ENCODE results near the gene GARNL3. TPM values are rescaled to one million over a fixed set of nuclear protein-coding genes. Genes with fewer than 3 reads are reported as not detected.

Gene GARNL3
- total RNA-seq, 1 donor from 2014 or later: 162 TPM

- Histone ChIP-seq H3K4me1 (peaks cover 6 to 27% of the 10 kb centered on the region in 2 donors), H3K36me3 (peaks cover under 1 to 13% of the 10 kb centered on the region in 2 donors), H3K27me3 (no peaks in the 10 kb centered on the region), H3K4me3 (no peak overlapping the region), H3K27ac (no peak overlapping the region), H3K9me3 (no peaks in the 10 kb centered on the region)
- intact Hi-C loops (cut with DNase I): loop anchor here (5.0 kb wide), 1 partner anchor 112 kb away; no protein-coding TSS in a partner anchor
- DNase-seq (ENCODE audit: low spot score in 2 of 2): no peak
- no peak for TF ChIP-seq CTCF (IDR thresholded peaks at IDR 0.05)
These were observed 70.2 kb downstream of the GARNL3 start for GRCh38 chr9:127334725-127335124.

- no peak overlapping the region for H3K4me3 ChIP-seq
- intact Hi-C loops (cut with DNase I): loop anchor here (2.0 to 5.0 kb wide), 2 partner anchors 17 to 114 kb away; no protein-coding TSS in a partner anchor
- peaks cover 6 to 27% of the 10 kb centered on the region in 2 donors for H3K4me1 ChIP-seq
- no peak for TF ChIP-seq CTCF (IDR thresholded peaks at IDR 0.05)
- peak overlapping the region; percentile 75 to 79 for H3K27ac ChIP-seq
- no peaks in the 10 kb centered on the region for H3K27me3 ChIP-seq
- peaks cover 11 to 25% of the 10 kb centered on the region in 2 donors for H3K36me3 ChIP-seq
- no peaks in the 10 kb centered on the region for H3K9me3 ChIP-seq
- DNase-seq (ENCODE audit: low spot score in 2 of 2): no peak
These were observed 71.5 kb downstream of the GARNL3 start for GRCh38 chr9:127336086-127336485.

GRCh38 chr9:127336506-127337352 lies 72.2 kb downstream of the GARNL3 start:
- H3K9me3 ChIP-seq: no peaks in the 10 kb centered on the region
- H3K27me3 ChIP-seq: no peaks in the 10 kb centered on the region
- DNase-seq (ENCODE audit: low spot score in 2 of 2): peak; percentile 54 to 96
- no peak for TF ChIP-seq CTCF (IDR thresholded peaks at IDR 0.05)
- peak overlapping the region; percentile 75 to 79 for H3K27ac ChIP-seq
- intact Hi-C loops (cut with DNase I): loop anchor here (1.0 to 5.0 kb wide), 3 partner anchors 18 to 114 kb away; no protein-coding TSS in a partner anchor
- H3K4me1 ChIP-seq: peaks cover 6 to 27% of the 10 kb centered on the region in 2 donors
- peaks cover 11 to 29% of the 10 kb centered on the region in 2 donors for H3K36me3 ChIP-seq
- peak overlapping the region in 1 of 2 donors; percentile 20 for H3K4me3 ChIP-seq

GRCh38 chr9:127340721-127341120 lies 76.1 kb downstream of the GARNL3 start:
- Histone ChIP-seq H3K4me3 (no peak overlapping the region), H3K36me3 (peaks cover 18 to 39% of the 10 kb centered on the region in 2 donors), H3K4me1 (peaks cover 6 to 26% of the 10 kb centered on the region in 2 donors), H3K27me3 (no peaks in the 10 kb centered on the region), H3K27ac (peak overlapping the region; percentile 14 to 32), H3K9me3 (no peaks in the 10 kb centered on the region)
- no peak for DNase-seq (ENCODE audit: low spot score in 2 of 2)
- TF ChIP-seq CTCF (IDR thresholded peaks at IDR 0.05): no peak
- intact Hi-C loops (cut with DNase I): no loop called here

GRCh38 chr9:127341152-127341551 lies 76.6 kb downstream of the GARNL3 start:
- Histone ChIP-seq H3K9me3 (no peaks in the 10 kb centered on the region), H3K4me3 (no peak overlapping the region), H3K4me1 (peaks cover 6 to 22% of the 10 kb centered on the region in 2 donors), H3K27ac (peak overlapping the region; percentile 14 to 32), H3K36me3 (peaks cover 18 to 40% of the 10 kb centered on the region in 2 donors), H3K27me3 (no peaks in the 10 kb centered on the region)
- no peak for DNase-seq (ENCODE audit: low spot score in 2 of 2)
- intact Hi-C loops (cut with DNase I): no loop called here
- TF ChIP-seq CTCF (IDR thresholded peaks at IDR 0.05): no peak
